Stimulated activated CD4-positive, alpha-beta T cell treated with anti-CD3 and anti-CD28 coated beads, Interleukin-4, amount 100 ng/mL, for 48 hours (primary cell): Measurements from ENCODE around the gene FAM210A.

ENCODE experiments used
- DNase-seq, 2 donors: peaks; one replicate each; pipeline ENCODE4 v3.0.0-alpha.2; 2020; ENCODE audit warnings: low read depth in 2 of 2

Gene FAM210A

GRCh38 chr18:13621886-13622619 lies 104.3 kb downstream of the FAM210A start:
- no peak for DNase-seq

GRCh38 chr18:13621446-13621849 lies 104.9 kb downstream of the FAM210A start:
- no peak for DNase-seq

- no peak for DNase-seq
Observed at GRCh38 chr18:13620818-13621445, 105.4 kb downstream of the FAM210A start.

GRCh38 chr18:13620206-13620672 lies 106.1 kb downstream of the FAM210A start:
- DNase-seq = no peak

GRCh38 chr18:13619505-13620205 lies 106.7 kb downstream of the FAM210A start:
- no peak for DNase-seq

GRCh38 chr18:13618760-13619438 lies 107.5 kb downstream of the FAM210A start:
- no peak for DNase-seq

GRCh38 chr18:13617826-13618515 lies 108.4 kb downstream of the FAM210A start:
- DNase-seq = no peak

GRCh38 chr18:13616525-13617035 lies 109.8 kb downstream of the FAM210A start:
- no peak for DNase-seq

GRCh38 chr18:13616041-13616440 lies 110.3 kb downstream of the FAM210A start:
- DNase-seq = no peak

- DNase-seq = no peak
Observed at GRCh38 chr18:13615432-13615861, 110.9 kb downstream of the FAM210A start.

- no peak for DNase-seq
Observed at GRCh38 chr18:13614641-13615288, 111.6 kb downstream of the FAM210A start.

- no peak for DNase-seq
Observed at GRCh38 chr18:13613591-13614501, 112.5 kb downstream of the FAM210A start.
